SK-N-SH (cell line): ENCODE measurements around the gene TRMT1L. TPM values are rescaled to one million over a fixed set of nuclear protein-coding genes. Genes with fewer than 3 reads are reported as not detected.

ENCODE experiments used
- CTCF ChIA-PET: fragments of 300-600, 350-600 bp; formaldehyde crosslinking; extraction: SDS; loops from one replicate; lab custom pipeline; 2021; lab: Yijun Ruan, JAX
- POLR2A ChIA-PET: fragments of 350-600 bp; sonication (Branson Sonifier 250); formaldehyde crosslinking; extraction: SDS; loops from one replicate; lab custom pipeline; 2020; ENCODE audit warnings: antibody characterized with exemption, inconsistent platforms; lab: Yijun Ruan, JAX
- DNase-seq: peaks from one replicate; pipeline ENCODE4 v3.0.0; 2012
- H2AFZ ChIP-seq: fragments of 200-600 bp; sonication (generic); 2 replicates; pipeline ENCODE4 v1.8.1; 2016; ENCODE audit warnings: antibody characterized with exemption, mild to moderate bottlenecking, low read depth
- H3F3A ChIP-seq: fragments of 200-600 bp; sonication (generic); replicated peaks from 2 replicates; pipeline ENCODE3; 2016; ENCODE audit warnings: antibody characterized with exemption, mild to moderate bottlenecking; ENCODE audit not compliant: insufficient read depth
- H3K27ac ChIP-seq, 2 experiments: fragments of 200-500 bp in 1 of 2; fragments of 200-600 bp in 1 of 2; sonication (Bioruptor generic) in 1 of 2; sonication (generic), shearing (Covaris generic) in 1 of 2; 2 replicates each; pipeline versions ENCODE4 v1.5.1 to v1.6.1; 2014 to 2016; ENCODE audit warnings: low read depth in 2 of 2, inconsistent platforms in 1 of 2, low read length in 1 of 2, mild to moderate bottlenecking in 1 of 2, mixed read lengths in 1 of 2
- H3K27me3 ChIP-seq: fragments of 200-600 bp; sonication (generic), shearing (Covaris generic); 2 replicates; pipeline ENCODE4 v1.6.1; 2016; ENCODE audit warnings: mixed run types; ENCODE audit not compliant: insufficient read depth
- H3K36me3 ChIP-seq, 2 experiments: fragments of 200-500 bp in 1 of 2; fragments of 200-600 bp in 1 of 2; sonication (Bioruptor generic) in 1 of 2; sonication (generic) in 1 of 2; replicated peaks in 1 of 2; 2 replicates each; pipeline versions ENCODE3 to v1.5.1; 2014 to 2016; ENCODE audit warnings: low read length in 1 of 2, mild to moderate bottlenecking in 1 of 2; ENCODE audit not compliant: insufficient read depth in 2 of 2, control insufficient read depth in 1 of 2
- H3K4me1 ChIP-seq, 2 experiments: fragments of 200-500 bp in 1 of 2; fragments of 200-600 bp in 1 of 2; sonication (Bioruptor generic) in 1 of 2; sonication (generic), shearing (Covaris generic) in 1 of 2; 2 replicates each; pipeline versions ENCODE4 v1.5.1 to v1.6.1; 2014 to 2016; ENCODE audit warnings: low read depth in 1 of 2, low read length in 1 of 2, mixed run types in 1 of 2; ENCODE audit not compliant: insufficient read depth in 2 of 2, control insufficient read depth in 1 of 2
- H3K4me2 ChIP-seq: fragments of 200-600 bp; sonication (generic), shearing (Covaris generic); 2 replicates; pipeline ENCODE4 v1.6.1; 2017; ENCODE audit warnings: mixed run types
- H3K4me3 ChIP-seq, 2 experiments: fragments of 200-500 bp in 1 of 2; fragments of 200-600 bp in 1 of 2; sonication (Bioruptor generic) in 1 of 2; sonication (generic), shearing (Covaris generic) in 1 of 2; 2 replicates each; pipeline versions ENCODE4 v1.5.1 to v1.8.1; 2014 to 2016; ENCODE audit warnings: low read depth in 2 of 2, inconsistent platforms in 1 of 2, low read length in 1 of 2, mild to moderate bottlenecking in 1 of 2, mixed read lengths in 1 of 2, moderate library complexity in 1 of 2
- H3K79me2 ChIP-seq: fragments of 200-600 bp; sonication (generic); 2 replicates; pipeline ENCODE4 v1.8.1; 2017; ENCODE audit warnings: mild to moderate bottlenecking; ENCODE audit not compliant: insufficient read depth
- H3K9ac ChIP-seq: fragments of 200-600 bp; sonication (generic); 2 replicates; pipeline ENCODE4 v1.6.1; 2017; ENCODE audit warnings: mixed run types
- H3K9me2 ChIP-seq: fragments of 200-600 bp; sonication (generic); 2 replicates; pipeline ENCODE4 v1.6.1; 2017; ENCODE audit warnings: mixed run types
- H3K9me3 ChIP-seq: fragments of 200-600 bp; sonication (generic); 2 replicates; pipeline ENCODE4 v1.6.1; 2017; ENCODE audit warnings: mixed run types, mild to moderate bottlenecking, moderate library complexity
- H4K20me1 ChIP-seq: fragments of 200-600 bp; sonication (generic); 2 replicates; pipeline ENCODE4 v1.6.1; 2017; ENCODE audit warnings: mild to moderate bottlenecking, mixed run types; ENCODE audit not compliant: insufficient read depth
- CHD2 ChIP-seq: fragments of 150-350 bp; IDR thresholded peaks from 2 replicates; pipeline ENCODE4 v1.6.1; 2018; ENCODE audit warnings: low read length; ENCODE audit not compliant: partially characterized antibody
- CTCF ChIP-seq: fragments of 200-600 bp; sonication (generic); IDR thresholded peaks from 2 replicates; pipeline ENCODE4 v1.6.1; 2017; ENCODE audit warnings: antibody characterized with exemption, mild to moderate bottlenecking, moderate library complexity
- EP300 ChIP-seq, 2 experiments: IDR thresholded peaks; 2 replicates each; pipeline versions ENCODE4 v1.4.0 to v1.6.1; 2012; ENCODE audit warnings: borderline replicate concordance in 1 of 2, low read depth in 1 of 2, low read length in 1 of 2
- EZH2phosphoT487 ChIP-seq: fragments of 200-600 bp; sonication (generic); IDR thresholded peaks from 2 replicates; pipeline ENCODE4 v1.6.1; 2017; ENCODE audit warnings: low read depth, mixed run types, mild to moderate bottlenecking, antibody characterized with exemption, moderate library complexity, borderline replicate concordance
- FOSL2 ChIP-seq: IDR thresholded peaks from 2 replicates; pipeline ENCODE4 v1.4.0; 2012; ENCODE audit warnings: low read depth, mild to moderate bottlenecking, moderate library complexity, borderline replicate concordance
- GATA2 ChIP-seq: sonication (generic); formaldehyde crosslinking; IDR thresholded peaks from 2 replicates; pipeline ENCODE4 v1.5.0; 2020; ENCODE audit warnings: mild to moderate bottlenecking, missing genetic modification reagents
- IRF3 ChIP-seq: fragments of 150-350 bp; IDR thresholded peaks from 2 replicates; pipeline ENCODE4 v1.6.1; 2016; ENCODE audit warnings: mild to moderate bottlenecking, low read depth, low read length
- MAX ChIP-seq: IDR thresholded peaks from 2 replicates; pipeline ENCODE4 v1.4.0; 2012; ENCODE audit warnings: low read depth
- PBX3 ChIP-seq: IDR thresholded peaks from 2 replicates; pipeline ENCODE4; 2012
- POLR2AphosphoS5 ChIP-seq: IDR thresholded peaks from 2 replicates; pipeline ENCODE4 v1.6.1; 2012; ENCODE audit warnings: low read depth, low read length
- RFX5 ChIP-seq: IDR thresholded peaks from 2 replicates; pipeline ENCODE4 v1.6.1; 2012; ENCODE audit warnings: mild to moderate bottlenecking, improper control_type of control experiment, low read length
- SMC3 ChIP-seq: IDR thresholded peaks from 2 replicates; pipeline ENCODE4 v1.6.1; 2012; ENCODE audit warnings: low read depth, low read length, improper control_type of control experiment
- TAF1 ChIP-seq: IDR thresholded peaks from 2 replicates; pipeline ENCODE4 v1.6.1; 2012; ENCODE audit warnings: low read depth, mild to moderate bottlenecking, low read length, moderate library complexity, borderline replicate concordance
- USF2 ChIP-seq: fragments of 150-350 bp; IDR thresholded peaks from 2 replicates; pipeline ENCODE4 v1.6.1; 2017; ENCODE audit warnings: antibody characterized with exemption, low read length, low read depth, borderline replicate concordance
- WGBS: methylation state at CpG from one replicate; pipeline ENCODE4 v1.1.6; 2017; ENCODE audit warnings: low lambda C conversion rate; 5-methylcytosine and 5-hydroxymethylcytosine counted together
- polyA plus RNA-seq, 3 experiments: library from polyadenylated mRNA; depleted of rRNA; stranded (reverse); fragments of >200 nt; gene quantifications; 2 replicates each; pipeline ENCODE4 v1.2.3, GENCODE V29; 2012

Gene TRMT1L
- polyA plus RNA-seq, 1 of the 3 experiments (the other 2 are of a cell fraction): 12.2 TPM

- H4K20me1 ChIP-seq: peaks cover 2% of the 10 kb centered on the region; the same call in 1 of the 2 replicates
- no peak overlapping the region for H3K4me2 ChIP-seq
- peaks cover 0 to 7% of the 10 kb centered on the region in 2 experiments for H3K36me3 ChIP-seq
- no peak overlapping the region for H3K9ac ChIP-seq
- CTCF ChIA-PET: no interaction called here
- H3K27ac ChIP-seq: no peak overlapping the region
- 94% methylated on average over 3 of the region's 3 CpGs for whole genome bisulfite sequencing
- H3K79me2 ChIP-seq: peaks cover 98% of the 10 kb centered on the region
- no peaks in the 10 kb centered on the region for H3K9me3 ChIP-seq
- no peaks in the 10 kb centered on the region for H3K9me2 ChIP-seq
- no peak for DNase-seq
- H3F3A ChIP-seq: no peaks in the 10 kb centered on the region
- no peak overlapping the region for H3K4me3 ChIP-seq
- no peak overlapping the region for H2AFZ ChIP-seq
- TF ChIP-seq RFX5: no peak
- no peak for TF ChIP-seq PBX3
- no peak for TF ChIP-seq MAX
- TF ChIP-seq EZH2phosphoT487: no peak
- TF ChIP-seq USF2: no peak
- TF ChIP-seq POLR2AphosphoS5: no peak
- no peak for TF ChIP-seq GATA2 (CRISPR knock-in tag)
- TF ChIP-seq FOSL2: no peak
- TF ChIP-seq TAF1: no peak
- TF ChIP-seq CTCF: no peak
- TF ChIP-seq SMC3: no peak
- TF ChIP-seq IRF3: no peak
- TF ChIP-seq CHD2: no peak
- no peak for TF ChIP-seq EP300 (IDR thresholded peaks at IDR 0.05; ENCODE audit: borderline replicate concordance in 1 of 2, low read depth in 1 of 2, low read length in 1 of 2)
- TF ChIP-seq, all 33 proteins: peak for 0
- Histone ChIP-seq H3K4me1 (no peaks in the 10 kb centered on the region; a peak in 2 of 4 replicates), H3K27me3 (no peaks in the 10 kb centered on the region)
- POLR2A ChIA-PET: no interaction called here
Measured at GRCh38 chr1:185075476-185075875, 81.3 kb downstream of the TRMT1L start.
